Activated naive CD4-positive, alpha-beta T cell treated with anti-CD3 and anti-CD28 coated beads, Interleukin-2, amount 50 U/mL, for 72 hours (primary cell): Measurements from ENCODE around the gene TMF1. TPM values are rescaled to one million over a fixed set of nuclear protein-coding genes. Genes with fewer than 3 reads are reported as not detected.

Source experiments
- ATAC-seq, 2 donors: fragments of 150-1000 bp; cut with Tn5 transposase; 2 replicates each; pipeline ENCODE4 v1.10.0; 2021; ENCODE audit warnings: mild to moderate bottlenecking in 2 of 2, moderate library complexity in 2 of 2
- DNase-seq, 2 donors: peaks; one replicate each; pipeline ENCODE4 v3.0.0; 2021 to 2022; ENCODE audit warnings: low spot score in 2 of 2
- H3K27ac Mint-ChIP-seq, 2 donors: one replicate each; pipeline ENCODE4 v1.8.0; 2022; ENCODE audit warnings: mild to moderate bottlenecking in 2 of 2, mixed read lengths in 2 of 2
- H3K36me3 Mint-ChIP-seq, 2 donors: one replicate each; pipeline ENCODE4 v1.8.0; 2022; ENCODE audit warnings: mixed read lengths in 2 of 2
- H3K9me3 Mint-ChIP-seq, 2 donors: one replicate each; pipeline ENCODE4 v1.8.0; 2022; ENCODE audit warnings: mixed read lengths in 2 of 2
- total RNA-seq, 2 donors: library from RNA; stranded (reverse); gene quantifications; one replicate each; pipeline ENCODE4 v1.2.3, GENCODE V29; 2022

The TMF1 gene
- total RNA-seq, result 10 to 100 TPM; 43.2 to 44.3 TPM

GRCh38 chr3:69051756-69052471 lies at the start of gene TMF1:
Gene TMF1, minus strand, starts transcription at chr3:69052333. Its CDS starts 247 bp downstream, at chr3:69052086.
- Mint-ChIP-seq H3K36me3 (peaks cover 28 to 32% of the 10 kb centered on the region in 2 donors), H3K27ac (peak within 1 kb of the TSS; percentile 98 to 100), H3K9me3 (no peaks in the 10 kb centered on the region)
- ATAC-seq, result peak; percentile 96 to 97
- DNase-seq, result peak; percentile 95

- no peak for ATAC-seq
- peaks cover 0 to 5% of the 10 kb centered on the region in 2 donors for H3K9me3 Mint-ChIP-seq
- H3K27ac Mint-ChIP-seq, result no peak overlapping the region
- peaks cover 14 to 73% of the 10 kb centered on the region in 2 donors for H3K36me3 Mint-ChIP-seq
- no peak for DNase-seq
Observed at GRCh38 chr3:69099576-69099975, 47.4 kb upstream of the TMF1 start.

- peaks cover 0 to 5% of the 10 kb centered on the region in 2 donors for H3K9me3 Mint-ChIP-seq
- ATAC-seq (no peak), DNase-seq (no peak)
- H3K36me3 Mint-ChIP-seq, result peaks cover 14 to 54% of the 10 kb centered on the region in 2 donors
- peak overlapping the region; percentile 28 to 80 for H3K27ac Mint-ChIP-seq
Observed at GRCh38 chr3:69097407-69098086, 45.4 kb upstream of the TMF1 start.

- H3K27ac Mint-ChIP-seq, result peak overlapping the region; percentile 72 to 94
- peaks cover 15 to 44% of the 10 kb centered on the region in 2 donors for H3K36me3 Mint-ChIP-seq
Observed at GRCh38 chr3:69096299-69096698, 44.2 kb upstream of the TMF1 start.

GRCh38 chr3:69095636-69096035 lies 43.5 kb upstream of the TMF1 start:
- DNase-seq, result no peak
- Mint-ChIP-seq H3K36me3 (peaks cover 18 to 46% of the 10 kb centered on the region in 2 donors), H3K9me3 (peaks cover 0 to 5% of the 10 kb centered on the region in 2 donors), H3K27ac (peak overlapping the region; percentile 94 to 97)
- peak; percentile 36 to 52 for ATAC-seq

More at GRCh38 chr3:69096299-69096698, 44.2 kb upstream of the TMF1 start:
- DNase-seq (no peak), ATAC-seq (no peak)
- peaks cover 0 to 5% of the 10 kb centered on the region in 2 donors for H3K9me3 Mint-ChIP-seq

GRCh38 chr3:69094467-69095205 lies 42.5 kb upstream of the TMF1 start:
- ATAC-seq, result peak; percentile 34 to 65
- peaks cover 0 to 3% of the 10 kb centered on the region in 2 donors for H3K9me3 Mint-ChIP-seq
- DNase-seq, result no peak
- H3K36me3 Mint-ChIP-seq, result peaks cover 22 to 48% of the 10 kb centered on the region in 2 donors
- peak overlapping the region; percentile 94 for H3K27ac Mint-ChIP-seq

GRCh38 chr3:69092030-69092516 lies 39.9 kb upstream of the TMF1 start:
- peak; percentile 53 to 73 for ATAC-seq
- peak overlapping the region; percentile 94 for H3K27ac Mint-ChIP-seq
- peak in 1 of 2 donors; percentile 32 for DNase-seq
- no peaks in the 10 kb centered on the region for H3K9me3 Mint-ChIP-seq
- H3K36me3 Mint-ChIP-seq, result peaks cover 23 to 45% of the 10 kb centered on the region in 2 donors

DNA sequence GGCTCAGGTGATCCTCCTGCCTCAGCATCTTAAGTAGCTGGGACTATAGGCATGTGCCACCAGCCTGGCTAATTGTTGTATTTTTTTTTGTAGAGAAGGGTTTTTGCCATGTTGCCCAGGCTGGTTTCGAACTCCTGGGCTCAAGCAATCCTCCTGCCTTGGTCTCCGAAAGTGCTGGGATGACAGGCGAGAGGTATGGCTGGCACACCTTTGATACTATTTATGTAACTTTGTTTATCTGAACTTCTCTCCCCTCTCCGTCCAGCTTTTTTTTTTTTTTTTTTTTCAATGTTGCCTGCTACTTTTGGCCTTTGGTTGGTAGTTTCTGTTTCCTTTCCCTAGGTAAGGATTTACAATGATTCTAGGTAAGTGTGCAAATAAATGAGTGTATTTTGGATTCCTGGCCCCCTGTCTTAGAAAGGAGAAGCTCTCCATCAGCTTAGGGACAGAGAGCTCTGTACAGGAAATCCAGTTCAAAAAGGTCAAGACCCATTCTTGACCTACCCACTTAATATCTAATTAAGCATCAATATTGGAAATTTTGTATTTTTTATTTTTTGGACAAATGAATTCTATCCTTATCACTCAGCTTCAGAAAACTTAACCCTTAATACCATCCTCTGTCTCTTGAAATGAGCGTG lies 39.4 kb upstream of the TMF1 start:
- H3K36me3 Mint-ChIP-seq, result peaks cover 23 to 42% of the 10 kb centered on the region in 2 donors
- H3K27ac Mint-ChIP-seq, result peak overlapping the region; percentile 94
- H3K9me3 Mint-ChIP-seq, result no peaks in the 10 kb centered on the region
- no peak for DNase-seq
- peak in 1 of 2 donors; percentile 10 for ATAC-seq

GRCh38 chr3:69090021-69090420 lies 37.9 kb upstream of the TMF1 start:
- peaks cover 34 to 46% of the 10 kb centered on the region in 2 donors for H3K36me3 Mint-ChIP-seq
- DNase-seq (no peak), ATAC-seq (peak in 1 of 2 donors; percentile 23)
- H3K9me3 Mint-ChIP-seq, result no peaks in the 10 kb centered on the region
- H3K27ac Mint-ChIP-seq, result peak overlapping the region; percentile 94

DNA sequence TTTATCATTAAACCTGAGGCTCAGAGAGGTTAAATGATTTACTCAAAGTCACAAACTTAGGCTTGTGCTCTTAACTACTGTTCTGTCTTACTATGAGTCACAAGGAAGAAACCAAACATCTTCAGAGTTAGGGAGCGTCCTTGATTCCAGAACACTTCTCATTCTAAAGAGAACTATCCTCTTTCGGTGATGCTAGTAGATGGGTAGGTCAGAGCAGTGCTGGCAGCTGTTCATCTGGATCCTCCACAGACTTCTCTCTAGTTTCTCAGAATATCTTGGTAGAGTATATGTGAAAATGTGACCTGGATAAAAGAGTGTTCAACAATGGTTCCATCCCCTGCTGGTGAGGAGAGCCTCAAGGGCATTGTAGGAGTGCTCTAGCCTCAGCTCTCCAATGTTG lies 35.9 kb upstream of the TMF1 start:
- no peaks in the 10 kb centered on the region for H3K9me3 Mint-ChIP-seq
- peak overlapping the region; percentile 63 to 99 for H3K27ac Mint-ChIP-seq
- peaks cover 41 to 45% of the 10 kb centered on the region in 2 donors for H3K36me3 Mint-ChIP-seq
- peak; percentile 16 to 30 for ATAC-seq
- DNase-seq, result no peak

GRCh38 chr3:69087030-69087791 lies 35.1 kb upstream of the TMF1 start:
- peaks cover 39 to 45% of the 10 kb centered on the region in 2 donors for H3K36me3 Mint-ChIP-seq
- H3K9me3 Mint-ChIP-seq, result no peaks in the 10 kb centered on the region
- no peak for DNase-seq
- ATAC-seq, result no peak
- H3K27ac Mint-ChIP-seq, result peak overlapping the region; percentile 58 to 99

DNA sequence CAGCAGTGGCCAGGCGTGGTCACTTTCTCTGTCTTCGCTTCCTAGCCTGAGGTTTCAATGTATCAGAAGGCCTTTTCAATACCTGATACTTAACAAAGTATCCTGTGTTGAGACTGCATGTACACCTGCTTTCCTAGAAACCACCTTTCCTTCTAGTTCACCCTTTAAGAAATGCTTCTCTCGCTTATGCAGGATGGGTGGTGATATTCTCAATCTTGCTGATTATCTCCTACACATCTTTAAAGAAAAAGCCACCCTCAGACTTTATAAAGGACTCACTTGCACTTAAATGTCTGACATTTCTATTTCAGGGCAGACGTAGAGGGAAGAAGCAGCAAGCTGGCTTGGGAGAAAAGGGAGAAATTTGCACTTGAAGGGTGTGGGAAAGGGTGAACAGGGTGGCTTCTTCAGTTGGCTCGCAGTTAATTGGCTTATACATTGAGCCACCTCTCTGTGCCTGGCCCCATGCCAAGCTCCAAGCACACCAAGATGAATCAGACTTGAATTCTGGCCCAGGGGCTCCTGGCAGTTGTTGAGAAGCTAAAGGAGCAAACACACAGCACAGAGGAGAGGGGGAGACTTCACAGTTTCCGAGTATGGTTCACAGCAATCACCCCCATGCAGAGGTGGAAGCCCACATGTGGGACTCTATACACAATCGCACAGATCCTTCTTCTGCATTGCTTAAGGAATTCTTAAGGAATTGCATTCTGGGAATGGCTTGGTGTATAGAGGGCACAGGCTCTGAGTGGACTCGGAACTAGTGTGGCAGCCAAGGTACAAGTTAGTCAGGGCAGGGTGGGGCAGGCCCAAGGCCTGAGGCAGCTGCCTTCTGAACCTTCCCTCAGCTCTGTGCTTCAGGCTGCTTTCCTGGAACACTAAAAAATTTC lies 33.9 kb upstream of the TMF1 start:
- peaks cover 30 to 45% of the 10 kb centered on the region in 2 donors for H3K36me3 Mint-ChIP-seq
- H3K9me3 Mint-ChIP-seq, result no peaks in the 10 kb centered on the region
- peak; percentile 34 to 38 for ATAC-seq
- DNase-seq, result peak; percentile 75 to 76
- H3K27ac Mint-ChIP-seq, result peak overlapping the region; percentile 92 to 99

GRCh38 chr3:69085168-69085832 lies 33.2 kb upstream of the TMF1 start:
- ATAC-seq, result no peak
- Mint-ChIP-seq H3K36me3 (peaks cover 24 to 38% of the 10 kb centered on the region in 2 donors), H3K9me3 (no peaks in the 10 kb centered on the region), H3K27ac (peak overlapping the region; percentile 92 to 99)
- DNase-seq, result no peak
